K562 (cell line): ENCODE measurements around the gene SETD1B. TPM values are rescaled to one million over a fixed set of nuclear protein-coding genes. Genes with fewer than 3 reads are reported as not detected.

Source experiments
- GTF2A2 ChIP-seq: IDR thresholded peaks from 2 replicates; pipeline ENCODE4 v1.6.1; 2016; ENCODE audit warnings: mild to moderate bottlenecking, missing genetic modification characterization, missing compliant biosample characterization
- GTF2B ChIP-seq: IDR thresholded peaks from 2 replicates; pipeline ENCODE4 v1.6.1; 2011; ENCODE audit not compliant: insufficient read length; ENCODE audit errors: extremely low read depth
- ID3 ChIP-seq, 2 experiments: fragments of 250-450 bp in 1 of 2; fragments of 450-650 bp in 1 of 2; sonication (Bioruptor Pico) in 1 of 2; IDR thresholded peaks; 2 replicates each; pipeline versions ENCODE4 v1.6.1 to v1.8.0; 2016 to 2021; ENCODE audit warnings: mild to moderate bottlenecking in 2 of 2, moderate library complexity in 2 of 2, missing compliant biosample characterization in 1 of 2, missing genetic modification characterization in 1 of 2
- NFRKB ChIP-seq: fragments of 450-650 bp; IDR thresholded peaks from 2 replicates; pipeline ENCODE4 v1.6.1; 2016; ENCODE audit warnings: low read depth
- PREB ChIP-seq: sonication (generic); formaldehyde crosslinking; IDR thresholded peaks from 2 replicates; pipeline ENCODE4 v1.8.1; 2023; ENCODE audit warnings: mild to moderate bottlenecking, missing genetic modification reagents
- THRAP3 ChIP-seq: fragments of 450-650 bp; IDR thresholded peaks from 2 replicates; pipeline ENCODE4 v1.6.1; 2016; ENCODE audit warnings: mild to moderate bottlenecking, inconsistent platforms, borderline replicate concordance
- ZNF589 ChIP-seq: fragments of 200-800 bp; sonication (Bioruptor generic); IDR thresholded peaks from 2 replicates; pipeline ENCODE4 v1.6.1; 2016; ENCODE audit warnings: low read depth, missing genetic modification characterization, missing compliant biosample characterization
- ZNF644 ChIP-seq: fragments of 200-800 bp; sonication (Bioruptor generic); IDR thresholded peaks from 2 replicates; pipeline ENCODE4 v1.6.1; 2016; ENCODE audit warnings: low read depth, missing genetic modification characterization, missing compliant biosample characterization
- polyA plus RNA-seq, 8 experiments: library from polyadenylated mRNA; depleted of rRNA in 4 of 8; stranded (reverse) in 5 of 8; unstranded in 3 of 8; fragments of >200 nt; fragmentation: Nextera tagmentation in 2 of 8; fragmentation: Illumina TruSeq in 1 of 8; extraction: Ambion mirVana in 2 of 8; extraction: Trizol in 1 of 8; gene quantifications; 2 replicates each; pipeline versions ENCODE4 v1.2.1 to v1.2.3, GENCODE V29; 2011 to 2014; ENCODE audit warnings: inconsistent platforms in 1 of 8, missing spikeins in 1 of 8
- total RNA-seq, 7 experiments: library from RNA; depleted of rRNA in 6 of 7; stranded (reverse); fragments of >200 nt in 6 of 7; fragmentation: Illumina TruSeq in 2 of 7; extraction: Trizol in 2 of 7; gene quantifications; 2 replicates each; pipeline versions ENCODE4 v1.2.1 to v1.2.3, GENCODE V29; 2011 to 2021; ENCODE audit warnings: low replicate concordance in 1 of 7
- TF ChIP-seq, protein P1 (sequence below): fragments of 250-450 bp; sonication (Bioruptor Pico); IDR thresholded peaks from 2 replicates; pipeline ENCODE4 v1.8.0; 2021; ENCODE audit warnings: mild to moderate bottlenecking, moderate library complexity
- TF ChIP-seq, protein P2 (sequence below): fragments of 250-450 bp; sonication (Bioruptor Pico); IDR thresholded peaks from 2 replicates; pipeline ENCODE4 v1.9.0; 2021; ENCODE audit warnings: mild to moderate bottlenecking, inconsistent platforms
- TF ChIP-seq, protein P3 (sequence below): fragments of 250-450 bp; sonication (Bioruptor Pico); IDR thresholded peaks from 2 replicates; pipeline ENCODE4 v1.5.0; 2020; ENCODE audit warnings: mild to moderate bottlenecking, borderline replicate concordance
- TF ChIP-seq, protein P4 (sequence below): fragments of 450-650 bp; formaldehyde crosslinking; IDR thresholded peaks from 2 replicates; pipeline ENCODE4 v1.4.0; 2020; ENCODE audit warnings: mild to moderate bottlenecking, moderate library complexity

Gene SETD1B
- total and polyA plus RNA-seq, 9 of the 15 experiments (the other 6 are each of a cell fraction or from before 2014, with no cell fraction given), result 0.48 to 26.6 (median 2.3) TPM

- TF ChIP-seq, protein P1, sequence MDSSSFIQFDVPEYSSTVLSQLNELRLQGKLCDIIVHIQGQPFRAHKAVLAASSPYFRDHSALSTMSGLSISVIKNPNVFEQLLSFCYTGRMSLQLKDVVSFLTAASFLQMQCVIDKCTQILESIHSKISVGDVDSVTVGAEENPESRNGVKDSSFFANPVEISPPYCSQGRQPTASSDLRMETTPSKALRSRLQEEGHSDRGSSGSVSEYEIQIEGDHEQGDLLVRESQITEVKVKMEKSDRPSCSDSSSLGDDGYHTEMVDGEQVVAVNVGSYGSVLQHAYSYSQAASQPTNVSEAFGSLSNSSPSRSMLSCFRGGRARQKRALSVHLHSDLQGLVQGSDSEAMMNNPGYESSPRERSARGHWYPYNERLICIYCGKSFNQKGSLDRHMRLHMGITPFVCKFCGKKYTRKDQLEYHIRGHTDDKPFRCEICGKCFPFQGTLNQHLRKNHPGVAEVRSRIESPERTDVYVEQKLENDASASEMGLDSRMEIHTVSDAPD (CRISPR knock-in tag), result no peak
- TF ChIP-seq THRAP3, result peak; percentile 81; the same call in 1 of the 2 replicates
- no peak for TF ChIP-seq GTF2B
- no peak; the same call in 1 of the 2 replicates for TF ChIP-seq GTF2A2 (tag)
- no peak for TF ChIP-seq ID3 (CRISPR knock-in tag; IDR thresholded peaks at IDR 0.05)
- peak; percentile 64; the same call in 1 of the 2 replicates for TF ChIP-seq ID3 (tag; IDR thresholded peaks at IDR 0.05)
- TF ChIP-seq, protein P2, sequence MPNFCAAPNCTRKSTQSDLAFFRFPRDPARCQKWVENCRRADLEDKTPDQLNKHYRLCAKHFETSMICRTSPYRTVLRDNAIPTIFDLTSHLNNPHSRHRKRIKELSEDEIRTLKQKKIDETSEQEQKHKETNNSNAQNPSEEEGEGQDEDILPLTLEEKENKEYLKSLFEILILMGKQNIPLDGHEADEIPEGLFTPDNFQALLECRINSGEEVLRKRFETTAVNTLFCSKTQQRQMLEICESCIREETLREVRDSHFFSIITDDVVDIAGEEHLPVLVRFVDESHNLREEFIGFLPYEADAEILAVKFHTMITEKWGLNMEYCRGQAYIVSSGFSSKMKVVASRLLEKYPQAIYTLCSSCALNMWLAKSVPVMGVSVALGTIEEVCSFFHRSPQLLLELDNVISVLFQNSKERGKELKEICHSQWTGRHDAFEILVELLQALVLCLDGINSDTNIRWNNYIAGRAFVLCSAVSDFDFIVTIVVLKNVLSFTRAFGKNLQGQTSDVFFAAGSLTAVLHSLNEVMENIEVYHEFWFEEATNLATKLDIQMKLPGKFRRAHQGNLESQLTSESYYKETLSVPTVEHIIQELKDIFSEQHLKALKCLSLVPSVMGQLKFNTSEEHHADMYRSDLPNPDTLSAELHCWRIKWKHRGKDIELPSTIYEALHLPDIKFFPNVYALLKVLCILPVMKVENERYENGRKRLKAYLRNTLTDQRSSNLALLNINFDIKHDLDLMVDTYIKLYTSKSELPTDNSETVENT (CRISPR knock-in tag), result no peak
- TF ChIP-seq ZNF589, result 0 out of 2 replicates have a peak, but pooled peaks have one; percentile 58
- TF ChIP-seq, protein P3, sequence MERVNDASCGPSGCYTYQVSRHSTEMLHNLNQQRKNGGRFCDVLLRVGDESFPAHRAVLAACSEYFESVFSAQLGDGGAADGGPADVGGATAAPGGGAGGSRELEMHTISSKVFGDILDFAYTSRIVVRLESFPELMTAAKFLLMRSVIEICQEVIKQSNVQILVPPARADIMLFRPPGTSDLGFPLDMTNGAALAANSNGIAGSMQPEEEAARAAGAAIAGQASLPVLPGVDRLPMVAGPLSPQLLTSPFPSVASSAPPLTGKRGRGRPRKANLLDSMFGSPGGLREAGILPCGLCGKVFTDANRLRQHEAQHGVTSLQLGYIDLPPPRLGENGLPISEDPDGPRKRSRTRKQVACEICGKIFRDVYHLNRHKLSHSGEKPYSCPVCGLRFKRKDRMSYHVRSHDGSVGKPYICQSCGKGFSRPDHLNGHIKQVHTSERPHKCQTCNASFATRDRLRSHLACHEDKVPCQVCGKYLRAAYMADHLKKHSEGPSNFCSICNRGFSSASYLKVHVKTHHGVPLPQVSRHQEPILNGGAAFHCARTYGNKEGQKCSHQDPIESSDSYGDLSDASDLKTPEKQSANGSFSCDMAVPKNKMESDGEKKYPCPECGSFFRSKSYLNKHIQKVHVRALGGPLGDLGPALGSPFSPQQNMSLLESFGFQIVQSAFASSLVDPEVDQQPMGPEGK (CRISPR knock-in tag), result 0 out of 2 replicates have a peak, but pooled peaks have one; percentile 53
- no peak for TF ChIP-seq NFRKB
- peak; percentile 82; the same call in 1 of the 2 replicates for TF ChIP-seq ZNF644 (tag)
- TF ChIP-seq, protein P4, sequence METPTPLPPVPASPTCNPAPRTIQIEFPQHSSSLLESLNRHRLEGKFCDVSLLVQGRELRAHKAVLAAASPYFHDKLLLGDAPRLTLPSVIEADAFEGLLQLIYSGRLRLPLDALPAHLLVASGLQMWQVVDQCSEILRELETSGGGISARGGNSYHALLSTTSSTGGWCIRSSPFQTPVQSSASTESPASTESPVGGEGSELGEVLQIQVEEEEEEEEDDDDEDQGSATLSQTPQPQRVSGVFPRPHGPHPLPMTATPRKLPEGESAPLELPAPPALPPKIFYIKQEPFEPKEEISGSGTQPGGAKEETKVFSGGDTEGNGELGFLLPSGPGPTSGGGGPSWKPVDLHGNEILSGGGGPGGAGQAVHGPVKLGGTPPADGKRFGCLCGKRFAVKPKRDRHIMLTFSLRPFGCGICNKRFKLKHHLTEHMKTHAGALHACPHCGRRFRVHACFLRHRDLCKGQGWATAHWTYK (CRISPR knock-in tag), result 0 out of 2 replicates have a peak, but pooled peaks have one; percentile 33
- TF ChIP-seq PREB (CRISPR knock-in tag), result no peak
Measured at GRCh38 chr12:121802485-121802842, 1.3 kb upstream of the SETD1B start (continued).
